Smooth muscle cell (in vitro differentiated cells): Measurements from ENCODE around the gene FOXO3. TPM values are rescaled to one million over a fixed set of nuclear protein-coding genes. Genes with fewer than 3 reads are reported as not detected.
A peak's percentile ranks its signal among the peaks of the same experiment; 100 is the strongest.
"Not testable (repeated sequence)": the region's sequence is repeated elsewhere in the genome, so short reads cannot be mapped to it uniquely, and the experiment has no call there.

Experiments used
- DNase-seq: peaks from one replicate; lab custom pipeline; 2025; ENCODE audit not compliant: unreplicated experiment; lab: John Stamatoyannopoulos, UW
- H2AFZ ChIP-seq: fragments of 200-600 bp; sonication (generic); 2 replicates; pipeline ENCODE4 v1.6.0; 2016; ENCODE audit warnings: antibody characterized with exemption, low read depth, mild to moderate bottlenecking
- H3F3A ChIP-seq: fragments of 200-600 bp; sonication (generic); 2 replicates; pipeline ENCODE4 v1.6.0; 2017; ENCODE audit warnings: antibody characterized with exemption, low read depth
- H3K27ac ChIP-seq: fragments of 200-600 bp; sonication (generic); 2 replicates; pipeline ENCODE4 v1.5.1; 2016; ENCODE audit warnings: low read depth, mild to moderate bottlenecking
- H3K27me3 ChIP-seq: fragments of 200-600 bp; sonication (generic); 2 replicates; pipeline ENCODE4 v1.6.1; 2016; ENCODE audit warnings: low read depth, mild to moderate bottlenecking
- H3K36me3 ChIP-seq: fragments of 200-600 bp; sonication (generic); 2 replicates; pipeline ENCODE4 v1.5.1; 2016; ENCODE audit warnings: low read depth
- H3K4me1 ChIP-seq: fragments of 200-600 bp; sonication (generic); 2 replicates; pipeline ENCODE4 v1.5.1; 2016; ENCODE audit warnings: low read depth
- H3K4me2 ChIP-seq: fragments of 200-600 bp; sonication (generic); 2 replicates; pipeline ENCODE4 v1.6.0; 2016; ENCODE audit warnings: mild to moderate bottlenecking
- H3K4me3 ChIP-seq: fragments of 200-600 bp; sonication (generic); 2 replicates; pipeline ENCODE4 v1.5.1; 2016; ENCODE audit warnings: mild to moderate bottlenecking
- H3K79me2 ChIP-seq: fragments of 200-600 bp; sonication (generic); 2 replicates; pipeline ENCODE4 v1.6.0; 2016; ENCODE audit warnings: low read depth, mild to moderate bottlenecking
- H3K9ac ChIP-seq: fragments of 200-600 bp; sonication (generic); 2 replicates; pipeline ENCODE4 v1.6.0; 2016; ENCODE audit warnings: low read depth
- H3K9me3 ChIP-seq: fragments of 200-600 bp; sonication (generic); replicated peaks from 2 replicates; pipeline ENCODE4 v1.5.1; 2016; ENCODE audit warnings: low read depth
- H4K20me1 ChIP-seq: fragments of 200-600 bp; sonication (generic); 2 replicates; pipeline ENCODE4 v1.6.0; 2016; ENCODE audit warnings: low read depth
- WGBS: methylation state at CpG from one replicate; pipeline ENCODE4 v1.1.7; 2016; ENCODE audit warnings: low lambda C conversion rate; 5-methylcytosine and 5-hydroxymethylcytosine counted together
- polyA plus RNA-seq: library from polyadenylated mRNA; unstranded; fragments of >200 nt; fragmentation: Nextera tagmentation; extraction: Ambion mirVana; gene quantifications from 2 replicates; pipeline ENCODE4 v1.2.1, GENCODE V29; 2016
- total RNA-seq: library from RNA; depleted of rRNA; stranded (reverse); fragments of >200 nt; gene quantifications from 2 replicates; pipeline ENCODE4 v1.2.3, GENCODE V29; 2014
- TF ChIP-seq, protein P1 (sequence below): fragments of 200-600 bp; sonication (generic); IDR thresholded peaks from 2 replicates; pipeline ENCODE4 v1.5.1; 2017; ENCODE audit warnings: borderline replicate concordance, mild to moderate bottlenecking, antibody characterized with exemption; ENCODE audit not compliant: insufficient read depth, poor library complexity, severe bottlenecking

The FOXO3 gene
- total and polyA plus RNA-seq, 2 experiments from 2014 or later = 35.9 to 40.3 TPM

GRCh38 chr6:108677894-108678293 lies 117.2 kb downstream of the FOXO3 start:
- WGBS = 97% methylated on average over 1 of the region's 1 CpG
- TF ChIP-seq, protein P1, sequence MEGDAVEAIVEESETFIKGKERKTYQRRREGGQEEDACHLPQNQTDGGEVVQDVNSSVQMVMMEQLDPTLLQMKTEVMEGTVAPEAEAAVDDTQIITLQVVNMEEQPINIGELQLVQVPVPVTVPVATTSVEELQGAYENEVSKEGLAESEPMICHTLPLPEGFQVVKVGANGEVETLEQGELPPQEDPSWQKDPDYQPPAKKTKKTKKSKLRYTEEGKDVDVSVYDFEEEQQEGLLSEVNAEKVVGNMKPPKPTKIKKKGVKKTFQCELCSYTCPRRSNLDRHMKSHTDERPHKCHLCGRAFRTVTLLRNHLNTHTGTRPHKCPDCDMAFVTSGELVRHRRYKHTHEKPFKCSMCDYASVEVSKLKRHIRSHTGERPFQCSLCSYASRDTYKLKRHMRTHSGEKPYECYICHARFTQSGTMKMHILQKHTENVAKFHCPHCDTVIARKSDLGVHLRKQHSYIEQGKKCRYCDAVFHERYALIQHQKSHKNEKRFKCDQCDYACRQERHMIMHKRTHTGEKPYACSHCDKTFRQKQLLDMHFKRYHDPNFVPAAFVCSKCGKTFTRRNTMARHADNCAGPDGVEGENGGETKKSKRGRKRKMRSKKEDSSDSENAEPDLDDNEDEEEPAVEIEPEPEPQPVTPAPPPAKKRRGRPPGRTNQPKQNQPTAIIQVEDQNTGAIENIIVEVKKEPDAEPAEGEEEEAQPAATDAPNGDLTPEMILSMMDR = no peak
- no peak for DNase-seq

GRCh38 chr6:108680314-108680713 lies 119.6 kb downstream of the FOXO3 start:
- WGBS = 94% methylated on average over 9 of the region's 9 CpGs
- not testable (repeated sequence) for DNase-seq, H3K4me3 ChIP-seq, H2AFZ ChIP-seq, H3K4me2 ChIP-seq, H3K27me3 ChIP-seq, H3F3A ChIP-seq, H3K9me3 ChIP-seq, H3K27ac ChIP-seq, H3K36me3 ChIP-seq, H3K4me1 ChIP-seq, H3K9ac ChIP-seq
- H4K20me1 ChIP-seq = peaks cover 38% of the 10 kb centered on the region
- H3K79me2 ChIP-seq = peaks cover 22% of the 10 kb centered on the region

More at GRCh38 chr6:108677894-108678293, 117.2 kb downstream of the FOXO3 start:
- peaks cover 46% of the 10 kb centered on the region for H3K79me2 ChIP-seq
- H3K9me3 ChIP-seq = no peaks in the 10 kb centered on the region
- no peak overlapping the region for H3K9ac ChIP-seq
- H3K4me3 ChIP-seq = no peak overlapping the region
- no peak overlapping the region for H3K4me2 ChIP-seq
- no peak overlapping the region for H2AFZ ChIP-seq
- peaks cover 4% of the 10 kb centered on the region for H3F3A ChIP-seq
- peaks cover 3% of the 10 kb centered on the region for H3K4me1 ChIP-seq
- H3K27me3 ChIP-seq = no peaks in the 10 kb centered on the region
- H4K20me1 ChIP-seq = peaks cover 62% of the 10 kb centered on the region
- no peak overlapping the region for H3K27ac ChIP-seq
- H3K36me3 ChIP-seq = no peaks in the 10 kb centered on the region

- 96% methylated on average over 1 of the region's 1 CpG for WGBS
- peak overlapping the region; percentile 35 for H3K4me2 ChIP-seq
- H3F3A ChIP-seq, H3K9me3 ChIP-seq, H3K4me3 ChIP-seq, H2AFZ ChIP-seq, H3K27me3 ChIP-seq, DNase-seq, H3K9ac ChIP-seq, H3K4me1 ChIP-seq, H3K36me3 ChIP-seq: not testable (repeated sequence)
- peaks cover 12% of the 10 kb centered on the region for H3K79me2 ChIP-seq
- H3K27ac ChIP-seq = peak overlapping the region; percentile 58
- H4K20me1 ChIP-seq = peaks cover 24% of the 10 kb centered on the region
Measured at GRCh38 chr6:108681721-108682120, 121.0 kb downstream of the FOXO3 start.

DNA sequence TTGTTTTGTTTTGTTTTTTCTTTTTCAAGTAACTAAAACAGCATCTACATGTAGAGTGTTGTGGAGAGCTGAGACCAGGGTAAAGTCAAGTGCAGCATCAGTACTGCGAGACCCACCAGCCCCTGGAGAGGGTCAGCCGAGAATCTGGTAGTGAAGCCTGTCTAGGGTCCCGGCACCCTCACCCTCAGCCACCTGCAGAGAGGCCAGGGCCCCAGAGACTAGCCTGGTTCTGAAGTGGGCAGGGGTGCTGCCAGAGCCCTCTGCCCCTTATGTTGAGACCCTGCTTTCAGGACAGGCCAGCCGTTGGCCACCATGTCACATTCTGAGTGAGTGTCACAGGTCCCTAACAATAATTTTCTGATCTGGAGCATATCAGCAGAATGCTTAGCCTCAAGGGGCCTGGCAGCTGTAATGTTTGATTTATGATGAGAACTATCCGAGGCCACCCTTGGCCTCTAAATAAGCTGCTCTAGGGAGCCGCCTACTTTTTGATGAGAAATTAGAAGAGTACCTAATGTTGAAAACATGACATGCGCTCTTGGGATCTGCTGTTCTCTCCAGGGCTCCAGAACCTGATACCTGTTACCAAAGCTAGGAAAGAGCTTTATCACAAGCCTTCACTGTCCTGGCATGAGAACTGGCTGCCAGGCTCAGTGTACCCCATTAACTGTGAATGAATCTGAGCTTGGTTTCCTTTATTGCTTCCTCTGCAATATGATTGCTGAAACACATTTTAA lies 121.8 kb downstream of the FOXO3 start:
- not testable (repeated sequence) for H3K9me3 ChIP-seq, H3K9ac ChIP-seq, DNase-seq, H3F3A ChIP-seq, H3K36me3 ChIP-seq, H3K4me1 ChIP-seq, H3K27me3 ChIP-seq, H3K4me3 ChIP-seq, H2AFZ ChIP-seq, H3K4me2 ChIP-seq
- Histone ChIP-seq H3K79me2 (peaks cover 12% of the 10 kb centered on the region), H3K27ac (peak overlapping the region; percentile 58), H4K20me1 (peaks cover 16% of the 10 kb centered on the region)
- 91% methylated on average over 7 of the region's 7 CpGs for WGBS

DNA sequence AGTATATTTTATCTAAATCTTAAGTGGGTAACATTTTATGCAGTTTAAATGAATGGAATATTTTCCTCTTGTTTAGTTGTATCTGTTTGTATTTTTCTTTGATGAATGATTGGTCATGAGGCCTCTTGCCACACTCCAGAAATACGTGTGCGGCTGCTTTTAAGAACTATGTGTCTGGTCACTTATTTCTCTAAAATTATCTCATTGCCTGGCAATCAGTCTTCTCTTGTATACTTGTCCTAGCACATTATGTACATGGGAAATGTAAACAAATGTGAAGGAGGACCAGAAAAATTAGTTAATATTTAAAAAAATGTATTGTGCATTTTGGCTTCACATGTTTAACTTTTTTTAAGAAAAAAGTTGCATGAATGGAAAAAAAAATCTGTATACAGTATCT lies 123.3 kb downstream of the FOXO3 start:
- H3K79me2 ChIP-seq = not testable (repeated sequence)

More for the DNA sequence above, 123.3 kb downstream of the FOXO3 start:
- not testable (repeated sequence) for H3K4me1 ChIP-seq, H3K36me3 ChIP-seq, H3K27me3 ChIP-seq, H3K9ac ChIP-seq, H3K4me3 ChIP-seq, H3K9me3 ChIP-seq, H3K4me2 ChIP-seq, H4K20me1 ChIP-seq, H3F3A ChIP-seq, H2AFZ ChIP-seq, DNase-seq
- 47% methylated on average over 2 of the region's 2 CpGs for WGBS
- H3K27ac ChIP-seq = peak overlapping the region; percentile 51
